Measurements from ENCODE around the gene PRF1.

Gene PRF1

DNA sequence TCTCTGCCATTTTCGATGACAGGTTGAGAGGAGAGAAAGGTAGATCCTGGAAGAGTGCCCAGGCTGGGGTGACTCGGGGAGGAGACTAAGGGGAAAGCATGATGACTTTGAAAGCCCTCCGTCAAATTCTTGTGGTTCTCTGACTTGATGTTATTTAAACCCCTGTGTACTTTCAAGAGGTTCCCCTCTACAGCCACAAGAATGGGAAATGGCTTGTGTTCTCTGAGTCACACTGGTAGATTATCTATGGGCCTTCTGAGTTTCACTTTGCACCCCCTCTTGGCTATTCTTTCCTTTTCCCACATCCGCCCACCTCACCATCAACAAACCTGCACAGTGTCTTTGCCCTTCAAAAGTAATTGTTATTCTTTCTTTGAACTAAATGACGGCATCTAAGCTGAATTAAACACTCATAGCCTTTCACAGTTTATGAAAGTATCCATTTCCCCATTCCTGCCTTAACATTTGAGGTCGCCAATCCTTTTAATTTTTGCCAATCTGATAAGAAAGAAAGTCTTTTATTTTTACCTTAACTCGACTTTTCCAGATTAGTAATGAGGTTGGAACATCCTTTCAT lies 24.1 kb downstream of the PRF1 start:
- no peak for DNase-seq (ENCODE audit: low read depth, low spot score)

- DNase-seq (ENCODE audit: low read depth, low spot score), result no peak
These were observed 25.6 kb downstream of the PRF1 start for GRCh38 chr10:70576803-70577517.

DNA sequence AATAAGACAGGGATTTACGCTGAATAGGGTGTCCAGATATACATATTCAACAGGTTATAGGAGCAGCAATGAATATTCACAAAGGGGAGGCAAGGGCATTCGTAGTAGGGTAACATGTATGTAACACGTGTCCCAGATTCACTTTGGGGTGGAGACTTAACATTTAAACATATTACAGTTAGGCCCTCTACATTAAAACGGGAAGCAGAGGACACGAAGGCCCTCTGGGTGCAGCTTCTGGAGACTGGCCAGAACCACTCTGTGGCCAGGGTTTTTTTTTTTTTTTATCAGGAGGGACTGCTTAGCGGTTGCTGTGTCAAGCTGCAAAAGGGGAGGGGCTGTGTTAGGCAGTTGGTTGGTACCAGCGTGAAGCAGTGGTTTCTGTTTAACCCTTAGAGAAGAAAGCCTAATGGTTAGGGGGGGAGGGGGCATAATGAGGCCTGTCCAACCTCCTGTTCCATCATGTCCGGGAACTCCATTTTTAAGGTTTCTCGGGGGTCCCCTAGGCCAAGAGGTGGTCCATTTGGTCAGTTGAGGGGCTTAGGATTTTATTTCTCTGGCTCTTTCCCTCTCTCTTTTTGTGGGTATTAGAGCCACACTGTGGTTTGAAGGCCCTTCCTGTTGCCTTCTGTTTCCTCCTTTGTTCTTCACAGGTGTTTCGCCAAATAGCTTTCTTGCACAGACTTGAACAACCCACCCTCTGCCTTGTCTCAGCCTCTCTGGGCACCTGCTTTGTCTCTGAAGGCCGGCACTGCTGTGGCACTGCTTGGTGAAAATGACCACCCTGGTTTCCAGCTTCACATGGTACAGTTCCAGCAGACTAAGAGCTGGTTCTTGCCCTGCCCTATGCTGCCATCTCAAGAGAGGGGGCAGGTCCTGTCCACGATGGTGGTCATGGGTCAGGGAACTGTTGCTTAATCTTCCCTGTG lies 26.4 kb downstream of the PRF1 start:
- no peak for DNase-seq (ENCODE audit: low read depth, low spot score)

- no peak for DNase-seq (ENCODE audit: low read depth, low spot score)
These were observed 27.1 kb downstream of the PRF1 start for GRCh38 chr10:70575486-70575873.

DNA sequence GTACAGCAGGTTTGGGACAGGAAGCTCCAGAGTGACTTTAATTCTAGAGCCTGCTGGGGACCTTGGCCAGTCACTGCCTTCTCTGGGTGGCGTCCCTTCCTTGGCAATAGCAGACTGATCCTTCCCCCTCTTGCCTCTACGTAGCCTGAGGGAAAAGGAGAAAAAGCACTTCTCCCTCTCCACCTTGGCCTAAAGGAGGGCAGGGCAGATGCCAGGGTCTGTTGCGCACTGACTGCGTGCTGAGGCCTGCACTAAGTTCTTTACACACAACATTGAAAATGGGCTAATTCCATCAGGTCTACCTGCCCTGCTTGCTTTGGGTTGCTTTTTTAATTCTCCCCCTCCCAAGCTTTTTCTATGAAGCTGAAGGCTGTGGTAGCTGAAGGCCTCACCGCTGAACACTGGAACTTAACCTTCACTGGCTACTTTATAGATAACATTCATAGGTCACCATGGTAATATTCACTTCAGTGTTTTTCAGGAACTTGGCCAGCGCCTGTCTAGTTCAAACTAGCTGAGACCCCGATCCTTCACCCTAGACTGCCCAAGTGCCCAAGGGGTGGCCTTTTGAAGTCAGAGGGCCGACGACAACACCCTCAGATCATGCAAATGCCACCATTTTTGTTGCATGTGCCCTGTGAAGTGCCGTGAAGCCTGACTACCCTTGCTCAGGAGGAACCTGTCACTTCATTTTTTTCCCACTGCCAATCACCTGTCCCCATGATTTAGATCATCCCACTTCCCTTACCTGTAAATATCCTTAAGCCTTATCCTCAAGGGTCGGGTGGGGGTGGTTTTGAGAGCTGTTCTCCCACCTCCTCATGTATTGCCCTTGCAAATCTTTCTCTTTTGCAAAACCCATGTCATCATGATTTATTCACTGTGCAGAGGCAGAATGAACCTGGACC lies 28.7 kb downstream of the PRF1 start:
- no peak for DNase-seq (ENCODE audit: low read depth, low spot score)

DNA sequence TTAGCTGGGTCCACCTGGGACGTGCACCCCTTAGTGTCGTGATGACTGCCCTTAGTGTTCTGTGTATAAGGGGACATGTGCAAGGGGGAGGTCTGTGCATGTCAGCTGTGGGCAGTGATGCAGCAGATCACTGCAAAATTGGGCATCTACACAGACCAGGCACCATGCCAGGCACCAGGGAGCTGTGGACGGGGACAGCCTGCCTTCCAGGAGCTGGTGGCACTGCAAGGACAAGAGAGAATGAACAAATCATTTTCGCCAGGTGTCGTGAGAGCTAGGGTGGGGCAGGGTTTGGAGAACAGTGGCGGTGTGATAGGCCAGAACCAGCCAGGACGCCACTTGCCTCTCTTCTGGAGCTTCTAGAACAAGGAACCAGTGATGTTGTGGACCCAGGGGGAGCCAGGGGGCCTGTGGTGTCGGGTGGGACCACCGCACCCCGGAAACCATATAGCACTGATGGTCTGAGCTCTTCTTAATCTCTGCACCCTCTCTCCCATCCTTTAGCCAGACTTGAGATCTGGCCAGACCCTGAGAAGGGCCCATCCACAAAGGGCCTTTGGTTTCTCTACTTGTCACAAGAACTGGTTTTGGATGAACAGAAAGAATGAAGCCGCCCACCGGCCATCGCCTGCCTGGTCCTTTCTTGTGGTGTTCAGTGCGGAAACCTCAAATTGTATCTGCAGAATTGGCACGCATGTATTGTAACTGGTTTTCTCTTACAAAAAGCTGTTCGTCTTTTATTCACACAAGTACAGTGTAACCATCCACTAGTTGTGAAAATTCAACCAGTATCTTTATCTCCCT lies 30.7 kb downstream of the PRF1 start:
- DNase-seq (ENCODE audit: low read depth, low spot score), result no peak

- DNase-seq (ENCODE audit: low read depth, low spot score), result no peak
These were observed 31.3 kb downstream of the PRF1 start for GRCh38 chr10:70571236-70571635.

GRCh38 chr10:70568781-70569495 lies 33.6 kb downstream of the PRF1 start:
- DNase-seq (ENCODE audit: low read depth, low spot score), result no peak

- DNase-seq (ENCODE audit: low read depth, low spot score), result no peak
These were observed 34.4 kb downstream of the PRF1 start for GRCh38 chr10:70568113-70568512.

DNA sequence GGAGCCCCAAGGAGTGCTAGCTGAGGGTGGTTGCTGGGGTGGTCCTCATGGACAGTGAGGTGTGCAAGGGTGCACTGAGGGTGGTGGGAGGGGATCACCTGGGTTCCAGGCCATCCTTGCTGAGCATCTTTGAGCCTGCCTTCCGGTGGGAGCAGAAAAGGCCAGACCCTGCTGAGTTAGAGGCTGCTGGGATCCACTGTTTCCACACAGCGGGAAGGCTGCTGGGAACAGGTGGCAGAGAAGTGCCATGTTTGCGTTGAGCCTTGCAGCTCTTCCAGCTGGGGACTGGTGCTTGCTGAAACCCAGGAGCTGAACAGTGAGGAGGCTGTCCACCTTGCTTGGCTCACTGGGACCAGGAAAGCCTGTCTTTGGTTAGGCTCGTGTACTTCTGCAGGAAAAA lies 34.9 kb downstream of the PRF1 start:
- no peak for DNase-seq (ENCODE audit: low read depth, low spot score)

DNA sequence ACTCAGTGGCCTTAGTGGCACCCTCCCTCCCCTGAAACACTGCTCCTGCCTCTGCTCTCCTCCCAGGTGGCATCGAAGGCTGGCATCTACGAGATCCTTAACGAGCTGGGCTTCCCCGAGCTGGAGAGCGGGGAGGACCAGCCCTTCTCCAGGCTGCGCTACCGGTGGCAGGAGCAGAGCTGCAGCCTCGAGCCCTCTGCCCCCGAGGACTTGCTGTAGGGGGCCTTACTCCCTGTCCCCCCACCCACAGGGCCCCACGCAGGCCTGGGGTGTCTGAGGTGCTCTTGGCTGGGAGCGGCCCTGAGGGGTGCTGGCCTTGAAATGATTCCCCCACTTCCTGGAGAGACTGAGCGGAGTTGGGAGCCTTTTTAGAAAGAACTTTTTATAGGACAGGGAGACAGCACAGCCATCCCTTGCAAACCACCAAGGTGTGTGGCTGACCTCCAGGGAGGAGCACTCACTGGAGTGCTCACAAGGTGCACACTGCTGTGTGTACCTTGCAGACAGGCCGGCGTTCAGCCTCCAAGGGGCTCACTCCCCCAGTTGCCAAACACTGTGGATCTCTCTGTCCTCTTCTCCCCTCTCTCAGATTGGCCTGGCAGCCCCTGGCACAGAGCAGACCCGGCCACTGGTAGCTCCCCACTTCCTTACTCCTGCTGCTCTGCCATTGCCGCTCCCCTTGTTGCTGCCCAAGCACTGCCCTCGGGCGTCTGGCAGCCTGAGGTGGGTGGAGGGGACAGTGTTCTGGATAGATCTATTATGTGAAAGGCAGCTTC lies 35.8 kb downstream of the PRF1 start:
- DNase-seq (ENCODE audit: low read depth, low spot score), result no peak

GRCh38 chr10:70565556-70566514 lies 36.7 kb downstream of the PRF1 start:
- no peak for DNase-seq (ENCODE audit: low read depth, low spot score)

- DNase-seq (ENCODE audit: low read depth, low spot score), result no peak
These were observed 37.6 kb downstream of the PRF1 start for GRCh38 chr10:70564901-70565351.

DNA sequence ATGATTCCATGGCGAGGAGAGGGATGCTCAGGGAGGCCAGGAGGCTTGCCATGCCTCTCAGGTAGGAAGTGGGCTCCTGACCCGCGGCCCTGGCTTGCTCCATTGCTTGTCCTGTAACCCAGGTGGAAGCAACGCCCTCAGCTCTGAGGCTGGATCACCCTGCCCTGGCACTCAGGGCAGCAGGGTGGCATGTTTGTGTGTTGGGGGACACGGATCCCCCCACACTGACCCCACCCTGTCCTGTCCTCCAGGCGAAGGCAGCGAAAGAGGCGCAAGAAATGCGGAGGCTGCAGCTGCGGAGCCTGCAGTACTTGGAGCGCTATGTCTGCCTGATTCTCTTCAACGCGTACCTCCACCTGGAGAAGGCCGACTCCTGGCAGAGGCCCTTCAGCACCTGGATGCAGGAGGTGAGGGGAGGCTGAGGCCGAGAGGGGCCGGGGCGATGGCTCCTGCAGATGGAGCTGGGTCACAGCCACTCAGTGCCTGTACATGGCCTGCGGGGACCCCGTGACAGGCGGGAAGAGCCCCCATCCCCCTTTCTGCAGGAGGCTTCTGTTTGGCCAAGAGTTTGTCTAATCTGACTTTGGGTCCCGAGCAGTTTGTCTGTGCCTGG lies 38.3 kb downstream of the PRF1 start:
- DNase-seq (ENCODE audit: low read depth, low spot score), result no peak

DNA sequence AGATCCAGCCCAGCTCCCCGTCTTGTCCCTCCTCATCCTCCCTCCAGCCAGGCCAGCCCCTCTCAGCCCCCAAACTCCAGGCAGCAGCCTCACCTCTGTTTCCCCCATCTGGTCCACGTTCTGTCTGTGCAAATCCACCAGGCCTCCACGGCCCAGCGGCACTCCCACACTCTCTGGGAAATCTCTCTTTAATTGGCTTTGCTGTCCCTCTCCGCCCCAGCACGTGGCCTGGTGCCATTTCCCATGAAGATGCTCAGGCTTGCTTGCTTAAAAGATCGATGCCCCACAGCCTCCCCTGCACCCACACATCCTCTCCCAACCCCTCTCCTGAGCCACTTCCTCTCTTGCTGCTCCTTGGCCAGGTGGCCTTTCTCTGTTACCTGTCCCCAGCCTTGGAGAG lies 39.3 kb downstream of the PRF1 start:
- DNase-seq (ENCODE audit: low read depth, low spot score), result no peak

- DNase-seq (ENCODE audit: low read depth, low spot score), result no peak
These were observed 40.3 kb downstream of the PRF1 start for GRCh38 chr10:70562036-70562755.

- DNase-seq (ENCODE audit: low read depth, low spot score), result no peak
These were observed 41.0 kb downstream of the PRF1 start for GRCh38 chr10:70561558-70561957.
